Activated CD4-positive, alpha-beta T cell treated with anti-CD3 and anti-CD28 coated beads, Interleukin-2, amount 10 ng/mL, durations not matched to agents 24 days and 14 days (primary cell): ENCODE data around the gene AACS. TPM values are rescaled to one million over a fixed set of nuclear protein-coding genes. Genes with fewer than 3 reads are reported as not detected.
"Not testable (repeated sequence)": the region's sequence is repeated elsewhere in the genome, so short reads cannot be mapped to it uniquely, and the experiment has no call there.

Source experiments
- DNase-seq: peaks from one replicate; pipeline ENCODE4 v3.0.0; 2022
- H3K27ac Mint-ChIP-seq: one replicate; pipeline ENCODE4 v1.8.0; 2022; ENCODE audit warnings: mild to moderate bottlenecking, mixed read lengths
- H3K27me3 Mint-ChIP-seq: one replicate; pipeline ENCODE4 v1.8.0; 2022; ENCODE audit warnings: mixed read lengths
- H3K36me3 Mint-ChIP-seq: one replicate; pipeline ENCODE4 v1.8.0; 2022; ENCODE audit warnings: low read depth, mild to moderate bottlenecking, mixed read lengths
- H3K4me1 Mint-ChIP-seq: one replicate; pipeline ENCODE4 v1.8.0; 2021; ENCODE audit warnings: mixed read lengths
- H3K4me3 Mint-ChIP-seq: one replicate; pipeline ENCODE4 v1.8.0; 2022; ENCODE audit warnings: mild to moderate bottlenecking, moderate library complexity, mixed read lengths
- H3K9me3 Mint-ChIP-seq: one replicate; pipeline ENCODE4 v1.8.0; 2021; ENCODE audit warnings: mixed read lengths
- intact Hi-C: fragments of 100-400 bp; cut with micrococcal nuclease; formaldehyde crosslinking; loops from one replicate; pipeline ENCODE4 v1.15.1; 2023
- total RNA-seq: library from RNA; stranded (reverse); gene quantifications from 2 replicates; pipeline ENCODE4 v1.2.3, GENCODE V29; 2022

Gene AACS
- total RNA-seq, 1 donor from 2014 or later = 24.7 TPM

- Mint-ChIP-seq H3K27ac (no peak overlapping the region), H3K4me1 (no peaks in the 10 kb centered on the region), H3K27me3 (no peaks in the 10 kb centered on the region), H3K4me3 (no peak overlapping the region), H3K36me3 (peaks cover 16% of the 10 kb centered on the region), H3K9me3 (no peaks in the 10 kb centered on the region)
- no peak for DNase-seq
- intact Hi-C loops = no loop called here
Measured at GRCh38 chr12:125032466-125033152, 32.6 kb upstream of the AACS start.

DNA sequence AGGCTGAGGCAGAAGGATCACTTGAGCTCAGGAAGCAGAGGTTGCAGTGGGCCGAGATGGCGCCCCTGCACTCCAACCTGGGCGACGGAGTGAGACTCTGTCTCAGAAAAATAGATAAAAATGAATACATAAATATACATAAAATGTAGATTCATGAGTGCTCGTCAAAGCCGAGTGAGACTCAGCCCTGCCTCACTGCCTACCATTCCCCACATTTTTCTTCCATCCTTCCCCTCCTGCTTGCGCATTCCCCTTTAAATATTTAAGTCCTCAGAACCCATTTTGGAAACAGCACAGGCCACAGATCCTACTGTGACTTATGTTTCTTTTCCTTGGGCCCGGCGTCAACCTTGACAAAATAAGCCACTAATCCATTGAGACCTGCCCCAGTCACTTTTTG, 31.9 kb upstream of the AACS start:
- intact Hi-C loops = no loop called here
- H3K9me3 Mint-ChIP-seq = no peaks in the 10 kb centered on the region
- no peak for DNase-seq
- H3K27ac Mint-ChIP-seq = no peak overlapping the region
- no peaks in the 10 kb centered on the region for H3K27me3 Mint-ChIP-seq
- no peaks in the 10 kb centered on the region for H3K4me1 Mint-ChIP-seq
- peaks cover 13% of the 10 kb centered on the region for H3K36me3 Mint-ChIP-seq
- H3K4me3 Mint-ChIP-seq = no peak overlapping the region

- H3K27ac Mint-ChIP-seq = no peak overlapping the region
- DNase-seq = no peak
- no peak overlapping the region for H3K4me3 Mint-ChIP-seq
- no peaks in the 10 kb centered on the region for H3K4me1 Mint-ChIP-seq
- intact Hi-C loops = no loop called here
- no peaks in the 10 kb centered on the region for H3K27me3 Mint-ChIP-seq
- peaks cover 4% of the 10 kb centered on the region for H3K36me3 Mint-ChIP-seq
- H3K9me3 Mint-ChIP-seq = no peaks in the 10 kb centered on the region
Measured at GRCh38 chr12:125038976-125039625, 26.1 kb upstream of the AACS start.

DNA sequence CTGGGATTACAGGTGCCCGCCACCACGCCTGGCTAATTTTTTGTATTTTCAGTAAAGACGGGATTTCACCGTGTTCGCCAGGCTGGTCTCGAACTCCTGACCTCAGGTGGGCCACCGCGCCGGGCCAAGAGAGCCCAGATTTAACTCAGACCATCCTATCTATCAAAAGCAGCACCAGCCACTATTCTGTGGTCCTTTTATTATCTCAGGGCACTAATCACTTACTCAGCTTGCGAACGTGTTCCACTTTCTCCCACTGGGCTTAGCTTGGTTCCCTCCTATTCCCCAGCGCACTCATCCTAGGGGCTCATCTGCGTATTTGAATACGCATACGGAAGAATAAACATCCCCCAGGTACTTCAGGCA, 16.2 kb upstream of the AACS start:
- no peaks in the 10 kb centered on the region for H3K36me3 Mint-ChIP-seq
- H3K4me3 Mint-ChIP-seq = peak overlapping the region; percentile 89
- intact Hi-C loops = loop anchor here (1.0 kb wide), 3 partner anchors 16 to 60 kb away; partner anchors contain the start of genes AACS, BRI3BP and DHX37
- peaks cover 4% of the 10 kb centered on the region for H3K4me1 Mint-ChIP-seq
- H3K27me3 Mint-ChIP-seq = no peaks in the 10 kb centered on the region
- DNase-seq = no peak
- H3K27ac Mint-ChIP-seq = peak overlapping the region; percentile 66
- H3K9me3 Mint-ChIP-seq = no peaks in the 10 kb centered on the region

DNA sequence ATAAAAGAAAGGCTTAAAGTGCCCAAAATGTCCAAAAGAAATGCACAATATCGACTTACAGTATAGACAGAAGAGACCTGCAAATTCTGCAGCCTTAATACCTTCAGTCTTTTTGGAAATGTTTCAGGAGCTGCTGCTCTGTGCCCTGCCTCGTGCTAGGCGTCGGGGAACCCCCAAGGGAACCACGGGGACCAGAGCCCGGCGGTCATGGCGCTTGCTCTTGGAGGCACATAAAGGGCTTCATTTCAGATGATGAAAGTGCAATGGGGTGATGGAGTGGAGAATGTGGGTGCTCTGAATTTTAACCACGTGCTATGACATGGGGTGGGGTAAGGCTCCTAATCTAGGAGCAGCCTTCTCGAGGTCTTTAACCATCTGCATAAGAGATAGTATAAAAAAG, 14.8 kb upstream of the AACS start:
- Mint-ChIP-seq H3K4me3 (peak overlapping the region; percentile 89), H3K4me1 (peaks cover 4% of the 10 kb centered on the region)

GRCh38 chr12:125050868-125051267, 14.4 kb upstream of the AACS start:
- no peak for DNase-seq
- no peaks in the 10 kb centered on the region for H3K9me3 Mint-ChIP-seq
- H3K36me3 Mint-ChIP-seq = no peaks in the 10 kb centered on the region
- peaks cover 4% of the 10 kb centered on the region for H3K4me1 Mint-ChIP-seq
- no peak overlapping the region for H3K27ac Mint-ChIP-seq
- no peaks in the 10 kb centered on the region for H3K27me3 Mint-ChIP-seq
- H3K4me3 Mint-ChIP-seq = no peak overlapping the region
- intact Hi-C loops = no loop called here

More for the DNA sequence above, 14.8 kb upstream of the AACS start:
- Mint-ChIP-seq H3K9me3 (no peaks in the 10 kb centered on the region), H3K27me3 (no peaks in the 10 kb centered on the region), H3K27ac (no peak overlapping the region), H3K36me3 (no peaks in the 10 kb centered on the region)
- intact Hi-C loops = no loop called here
- DNase-seq = no peak

- no peak for DNase-seq
- Mint-ChIP-seq H3K27ac (no peak overlapping the region), H3K27me3 (peaks cover 4% of the 10 kb centered on the region), H3K4me3 (no peak overlapping the region), H3K36me3 (no peaks in the 10 kb centered on the region), H3K4me1 (peaks cover 4% of the 10 kb centered on the region), H3K9me3 (no peaks in the 10 kb centered on the region)
- intact Hi-C loops = no loop called here
Measured at GRCh38 chr12:125053821-125054220, 11.4 kb upstream of the AACS start.

DNA sequence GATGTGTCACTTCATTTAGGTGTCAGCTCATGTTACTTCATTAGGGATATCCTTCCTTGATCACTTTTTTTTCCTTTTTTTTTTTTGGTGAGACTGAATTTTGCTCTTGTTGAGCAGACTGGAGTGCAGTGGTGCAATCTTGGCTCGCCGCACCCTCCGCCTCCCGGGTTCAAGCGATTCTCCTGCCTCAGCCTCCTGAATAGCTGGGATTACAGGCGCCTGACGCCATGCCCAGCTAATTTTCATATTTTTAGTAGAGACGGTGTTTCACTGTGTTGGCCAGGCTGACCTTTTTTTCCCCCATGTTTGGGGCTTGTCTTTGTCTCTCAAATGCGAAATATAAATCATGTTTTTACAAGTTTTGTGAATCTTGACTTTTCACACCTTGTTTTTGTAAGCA, 9.6 kb upstream of the AACS start:
- H3K27me3 Mint-ChIP-seq = peaks cover 4% of the 10 kb centered on the region
- H3K4me1 Mint-ChIP-seq = no peaks in the 10 kb centered on the region
- no peak overlapping the region for H3K27ac Mint-ChIP-seq
- intact Hi-C loops = no loop called here
- no peaks in the 10 kb centered on the region for H3K36me3 Mint-ChIP-seq
- H3K9me3 Mint-ChIP-seq = no peaks in the 10 kb centered on the region
- H3K4me3 Mint-ChIP-seq = no peak overlapping the region
- DNase-seq = no peak

DNA sequence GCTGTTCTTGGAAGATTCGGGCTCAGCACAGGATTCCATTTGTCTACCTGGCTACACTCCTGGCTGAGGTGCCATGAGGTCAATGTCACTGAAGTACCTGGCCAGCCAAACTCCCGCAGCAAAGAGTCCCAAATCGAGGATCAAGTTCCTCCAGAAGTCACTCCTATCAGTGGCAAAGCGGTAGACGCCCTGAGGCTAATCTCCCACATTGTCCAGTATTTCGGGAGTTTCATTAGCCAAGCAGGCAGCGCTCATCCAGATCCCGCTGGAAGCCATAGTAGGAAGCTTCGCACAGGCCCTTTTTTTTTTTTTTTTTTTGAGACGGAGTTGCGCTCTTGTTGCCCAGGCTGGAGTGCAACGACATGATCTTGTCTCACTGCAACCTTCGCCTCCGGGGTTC, 8.9 kb upstream of the AACS start:
- peaks cover 5% of the 10 kb centered on the region for H3K27me3 Mint-ChIP-seq
- no peaks in the 10 kb centered on the region for H3K4me1 Mint-ChIP-seq
- H3K9me3 Mint-ChIP-seq = no peaks in the 10 kb centered on the region
- H3K27ac Mint-ChIP-seq = no peak overlapping the region
- intact Hi-C loops = no loop called here
- DNase-seq = no peak
- no peak overlapping the region for H3K4me3 Mint-ChIP-seq
- no peaks in the 10 kb centered on the region for H3K36me3 Mint-ChIP-seq

GRCh38 chr12:125057708-125058107, 7.5 kb upstream of the AACS start:
- Mint-ChIP-seq H3K4me1 (no peaks in the 10 kb centered on the region), H3K36me3 (no peaks in the 10 kb centered on the region), H3K27ac (no peak overlapping the region), H3K27me3 (peaks cover 7% of the 10 kb centered on the region), H3K9me3 (no peaks in the 10 kb centered on the region), H3K4me3 (no peak overlapping the region)
- no peak for DNase-seq
- intact Hi-C loops = no loop called here

DNA sequence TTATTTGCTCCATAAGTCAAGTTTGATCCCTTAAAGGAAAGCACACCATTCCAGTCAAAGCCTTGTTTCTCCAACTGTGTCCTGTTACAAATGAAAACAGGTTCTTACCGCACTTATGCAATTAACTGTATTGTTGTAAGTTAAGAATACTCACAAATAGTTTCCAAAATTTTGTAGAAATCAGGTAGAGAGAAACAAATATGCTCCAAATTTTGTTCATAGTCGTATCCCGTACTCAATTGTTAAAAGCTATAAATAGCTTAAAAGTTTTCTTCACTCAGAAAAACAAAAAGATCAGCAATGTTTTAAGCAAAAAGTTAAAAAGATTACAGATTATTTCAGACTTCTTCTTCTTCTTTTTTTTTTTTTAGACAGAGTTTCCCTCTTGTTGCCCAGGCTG, 4.0 kb upstream of the AACS start:
- Mint-ChIP-seq H3K9me3 (no peaks in the 10 kb centered on the region), H3K36me3 (no peaks in the 10 kb centered on the region), H3K4me1 (peaks cover 6% of the 10 kb centered on the region), H3K27me3 (peaks cover 21% of the 10 kb centered on the region), H3K4me3 (no peak overlapping the region), H3K27ac (no peak overlapping the region)
- intact Hi-C loops = no loop called here
- no peak for DNase-seq

- Mint-ChIP-seq H3K4me3 (peak overlapping the region; percentile 8), H3K27me3 (peaks cover 17% of the 10 kb centered on the region), H3K4me1 (peaks cover 14% of the 10 kb centered on the region)
- H3K27ac Mint-ChIP-seq, intact Hi-C loops, DNase-seq, H3K9me3 Mint-ChIP-seq, H3K36me3 Mint-ChIP-seq: not testable (repeated sequence)
Measured at GRCh38 chr12:125063522-125063921, 1.7 kb upstream of the AACS start.

DNA sequence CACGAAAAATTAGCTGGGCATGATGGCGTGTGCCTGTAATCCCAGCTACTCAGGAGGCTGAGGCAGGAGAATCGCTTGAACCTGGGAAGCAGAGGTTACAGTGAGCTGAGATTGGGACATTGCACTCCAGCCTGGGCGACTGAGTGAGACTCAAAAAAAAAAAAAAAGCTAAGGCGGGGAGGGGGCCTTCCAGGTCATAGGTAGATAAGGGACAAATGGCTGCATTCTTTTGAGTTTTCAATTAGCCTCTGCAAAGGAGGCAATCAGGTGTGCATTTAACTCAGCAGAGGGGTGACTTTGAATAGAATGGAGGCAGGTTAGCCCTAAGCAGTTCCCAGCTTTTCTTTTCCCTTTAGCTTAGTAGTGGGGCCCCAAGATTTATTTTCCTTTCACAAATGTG, 743 bp upstream of the AACS start:
- Mint-ChIP-seq H3K36me3 (no peaks in the 10 kb centered on the region), H3K9me3 (no peaks in the 10 kb centered on the region), H3K4me3 (peak overlapping the region; percentile 81), H3K4me1 (peaks cover 14% of the 10 kb centered on the region), H3K27ac (no peak overlapping the region), H3K27me3 (peaks cover 17% of the 10 kb centered on the region)
- intact Hi-C loops = no loop called here
- DNase-seq = no peak

GRCh38 chr12:125065919-125066570, 810 bp downstream of the AACS start:
- Mint-ChIP-seq H3K27ac (peak overlapping the region; percentile 53), H3K27me3 (peaks cover 16% of the 10 kb centered on the region), H3K4me3 (peak overlapping the region; percentile 82), H3K4me1 (peaks cover 14% of the 10 kb centered on the region), H3K36me3 (no peaks in the 10 kb centered on the region), H3K9me3 (no peaks in the 10 kb centered on the region)
- DNase-seq = no peak
- intact Hi-C loops = loop anchor here (1.0 kb wide), 2 partner anchors 17 to 73 kb away; partner anchors contain the start of gene BRI3BP
